ENCODE data around the gene ZNF722.
A peak's percentile ranks its signal among the peaks of the same experiment; 100 is the strongest.
"Not testable (repeated sequence)": the region's sequence is repeated elsewhere in the genome, so short reads cannot be mapped to it uniquely, and the experiment has no call there.

The ZNF722 gene

DNA sequence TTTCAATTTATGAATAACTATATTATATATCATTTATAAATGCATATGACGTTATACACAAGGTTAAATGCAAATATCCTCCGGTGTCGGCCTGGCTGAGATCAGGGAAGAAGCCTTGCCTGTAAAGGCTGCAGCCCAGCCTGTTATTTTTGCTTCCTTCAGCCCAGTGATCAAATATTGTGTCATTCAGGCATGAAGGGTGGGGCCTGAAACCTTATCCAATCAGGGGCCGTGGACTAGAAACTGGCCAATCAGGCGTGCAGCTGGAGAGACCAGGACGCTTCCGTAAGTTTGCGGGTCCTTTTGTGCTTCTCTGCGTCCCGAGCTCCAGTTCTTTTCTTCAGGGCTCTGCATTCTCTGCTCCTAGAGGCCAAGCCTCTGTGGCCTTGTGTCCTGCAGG lies at the start of gene ZNF722:
TSS of gene ZNF722 (plus strand) at position 301 of the 400 bp plus-strand sequence. CDS start 113 bp downstream, outside the sequence.
- DNase-seq = no peak

GRCh38 chr7:63953181-63953580 lies 45.5 kb upstream of the ZNF722 start:
- DNase-seq = no peak

- no peak for DNase-seq
Measured at GRCh38 chr7:63968629-63969028, 30.0 kb upstream of the ZNF722 start.

DNA sequence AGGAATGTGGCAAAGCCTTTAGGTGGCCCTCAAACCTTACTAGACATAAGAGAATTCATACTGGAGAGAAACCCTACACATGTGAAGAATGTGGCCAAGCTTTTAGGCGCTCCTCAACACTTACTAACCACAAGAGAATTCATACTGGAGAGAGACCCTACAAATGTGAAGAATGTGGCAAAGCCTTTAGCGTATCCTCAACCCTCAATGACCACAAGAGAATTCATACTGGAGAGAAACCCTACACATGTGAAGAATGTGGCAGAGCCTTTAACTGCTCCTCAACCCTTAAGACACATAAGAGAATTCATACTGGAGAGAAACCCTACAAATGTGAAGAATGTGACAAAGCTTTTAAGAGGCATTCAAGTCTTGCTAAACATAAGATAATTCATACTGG lies 16.8 kb downstream of the ZNF722 start:
- DNase-seq = not testable (repeated sequence)

DNA sequence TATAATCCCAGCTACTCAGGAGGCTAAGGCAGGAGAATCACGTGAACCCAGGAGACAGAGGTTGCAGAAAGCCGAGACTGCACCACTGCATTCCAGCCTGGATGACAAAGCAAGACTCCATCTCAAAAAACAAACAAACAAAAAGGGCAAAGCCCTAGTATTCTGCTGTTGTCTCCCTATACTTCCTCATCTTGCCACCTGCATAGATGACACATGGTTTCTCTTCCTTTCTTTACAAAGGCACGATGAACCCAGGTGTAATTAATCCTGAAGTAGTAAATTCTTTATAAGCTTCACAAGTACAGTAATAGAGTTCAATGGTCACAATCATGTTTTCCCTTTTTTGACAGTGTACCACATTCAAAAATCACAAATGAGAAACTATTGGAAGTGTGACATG lies 36.7 kb downstream of the ZNF722 start:
- no peak for DNase-seq

- no peak for DNase-seq
Measured at GRCh38 chr7:64037095-64037494, 38.4 kb downstream of the ZNF722 start.

DNA sequence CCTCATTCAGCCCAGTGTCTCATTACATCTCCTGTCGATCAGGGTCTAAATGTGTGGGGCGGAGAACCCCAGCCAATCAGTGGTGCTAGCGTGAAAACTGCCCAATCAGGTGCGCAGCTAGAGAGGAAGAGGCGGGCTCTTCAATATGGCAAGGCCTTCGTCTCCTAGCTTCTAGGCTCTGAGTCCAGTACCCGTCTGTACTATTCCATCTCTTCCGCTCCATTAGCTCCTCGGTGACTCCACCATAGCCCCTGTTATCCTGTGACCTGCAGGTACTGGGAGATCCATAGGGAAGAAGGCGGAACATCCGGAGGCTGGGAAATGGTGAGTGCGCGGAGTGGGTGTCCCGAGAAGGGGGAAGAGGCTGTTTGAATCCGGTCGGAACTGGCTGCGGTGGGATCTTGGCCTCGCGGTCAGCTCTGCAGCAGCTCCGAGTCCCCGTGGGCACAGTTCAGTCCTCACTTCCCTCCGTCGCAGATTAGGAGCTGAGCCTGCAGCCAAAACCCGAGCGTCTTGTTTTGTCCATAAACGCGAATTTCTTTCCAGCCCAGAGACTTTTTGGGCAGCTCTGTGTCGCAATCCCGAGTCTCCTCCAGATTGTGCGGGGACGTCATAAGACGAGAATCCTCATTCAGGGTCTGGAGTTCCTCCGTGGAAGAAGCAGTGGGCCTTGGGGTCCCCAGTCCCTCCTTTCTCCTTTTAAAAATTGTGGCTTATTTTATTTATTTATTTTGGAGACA lies 46.8 kb downstream of the ZNF722 start, which contains the start of gene ZNF727:
TSS of gene ZNF727 (plus strand) at position 134 of the 740 bp plus-strand sequence. CDS start at position 322, 188 bp downstream.
- DNase-seq = peak; percentile 27

- DNase-seq = no peak
Measured at GRCh38 chr7:64046041-64046389, 47.4 kb downstream of the ZNF722 start.
